GM12878 (cell line): ENCODE results near the gene CRAMP1. TPM values are rescaled to one million over a fixed set of nuclear protein-coding genes. Genes with fewer than 3 reads are reported as not detected.

ENCODE experiments used
- ATAC-seq: fragments of 200-7000 bp; cut with Tn5 transposase; 3 replicates; pipeline ENCODE4 v1.9.1; 2020; ENCODE audit warnings: mild to moderate bottlenecking, moderate library complexity
- BruUV-seq: library from RNA; stranded (reverse); fragments of 400-500 nt; replicated peaks from 2 replicates; lab custom pipeline; 2021; lab: Mats Ljungman, UMichigan
- CTCF ChIA-PET: fragments of 300-600 bp; sonication (Branson Sonifier 250); formaldehyde crosslinking; extraction: SDS; loops from one replicate; lab custom pipeline; 2021; ENCODE audit warnings: inconsistent platforms; lab: Yijun Ruan, JAX
- POLR2A ChIA-PET: fragments of 350-600 bp; formaldehyde crosslinking; extraction: SDS; loops from one replicate; lab custom pipeline; 2021; ENCODE audit warnings: inconsistent platforms; lab: Charles Lee
- RAD21 ChIA-PET: fragments of 300-600 bp; sonication (Branson Sonifier 250); formaldehyde crosslinking; loops from one replicate; lab custom pipeline; 2023; ENCODE audit warnings: antibody characterized with exemption; ENCODE audit not compliant: unreplicated experiment; lab: Charles Lee
- SMC1A ChIA-PET: fragments of 300-600 bp; sonication (Branson Sonifier 250); formaldehyde crosslinking; loops from one replicate; lab custom pipeline; 2023; ENCODE audit not compliant: unreplicated experiment, uncharacterized antibody; lab: Charles Lee
- DNase-seq: peaks from one replicate; pipeline ENCODE4 v3.0.0-alpha.2; 2011; ENCODE audit warnings: low read depth, low spot score
- FAIRE-seq: peaks from 3 replicates; lab custom pipeline; 2011; peaks lifted over from hg19 to GRCh38; lab: Jason Lieb, UNC
- H2AFZ ChIP-seq: 2 replicates; pipeline ENCODE4 v1.6.0; 2011; ENCODE audit warnings: low read depth, low read length, control low read depth; ENCODE audit not compliant: control insufficient read depth
- H3K27ac ChIP-seq: 2 replicates; pipeline ENCODE4 v1.5.1; 2011; ENCODE audit warnings: control low read depth; ENCODE audit not compliant: control insufficient read depth, insufficient read depth
- H3K27me3 ChIP-seq, 2 experiments: replicated peaks in 1 of 2; 2 replicates each; pipeline versions ENCODE4 v1.6.0 to v1.6.1; 2011; ENCODE audit warnings: low read length in 1 of 2; ENCODE audit not compliant: control insufficient read depth in 2 of 2, insufficient read depth in 2 of 2
- H3K36me3 ChIP-seq, 2 experiments: 2 replicates each; pipeline ENCODE4 v1.5.1; 2011; ENCODE audit warnings: low read length in 1 of 2; ENCODE audit not compliant: control insufficient read depth in 2 of 2, insufficient read depth in 2 of 2
- H3K4me1 ChIP-seq: 2 replicates; pipeline ENCODE4 v1.6.1; 2011; ENCODE audit warnings: mild to moderate bottlenecking, low read length, moderate library complexity, mixed read lengths; ENCODE audit not compliant: control insufficient read depth, insufficient read depth
- H3K4me2 ChIP-seq: 2 replicates; pipeline ENCODE4 v1.6.0; 2011; ENCODE audit warnings: control low read depth; ENCODE audit not compliant: control insufficient read depth, insufficient read depth
- H3K4me3 ChIP-seq: fragments of 200-600 bp; sonication (generic); 2 replicates; pipeline ENCODE4 v1.5.1; 2016
- H3K79me2 ChIP-seq: 2 replicates; pipeline ENCODE4 v1.6.0; 2011; ENCODE audit warnings: low read length; ENCODE audit not compliant: control insufficient read depth, insufficient read depth
- H3K9ac ChIP-seq: 2 replicates; pipeline ENCODE4 v1.8.0; 2011; ENCODE audit warnings: low read length, control low read depth, mixed read lengths; ENCODE audit not compliant: control insufficient read depth, insufficient read depth
- H3K9me3 ChIP-seq: replicated peaks from 3 replicates; pipeline ENCODE4 v1.5.1; 2011; ENCODE audit warnings: mild to moderate bottlenecking, low read length; ENCODE audit not compliant: control insufficient read depth, insufficient read depth
- H4K20me1 ChIP-seq: 2 replicates; pipeline ENCODE4 v1.6.0; 2011; ENCODE audit not compliant: control insufficient read depth, insufficient read depth
- ATF2 ChIP-seq: IDR thresholded peaks from 2 replicates; pipeline ENCODE4 v1.6.1; 2012; ENCODE audit warnings: low read length, inconsistent platforms
- BCL11A ChIP-seq: IDR thresholded peaks from 2 replicates; pipeline ENCODE4 v1.6.1; 2011; ENCODE audit warnings: low read depth, low read length
- BCL3 ChIP-seq: IDR thresholded peaks from 2 replicates; pipeline ENCODE4 v1.6.1; 2011; ENCODE audit warnings: borderline replicate concordance, low read depth, mild to moderate bottlenecking, moderate library complexity, low read length; ENCODE audit not compliant: insufficient read depth, poor library complexity, severe bottlenecking
- HCFC1 ChIP-seq: fragments of 150-350 bp; IDR thresholded peaks from 2 replicates; pipeline ENCODE4 v1.6.1; 2014; ENCODE audit warnings: low read length
- MEF2B ChIP-seq: fragments of 450-650 bp; IDR thresholded peaks from 2 replicates; pipeline ENCODE4 v1.6.1; 2018; ENCODE audit warnings: mild to moderate bottlenecking, moderate library complexity; ENCODE audit not compliant: partially characterized antibody, poor library complexity, severe bottlenecking
- MTA3 ChIP-seq: IDR thresholded peaks from 2 replicates; pipeline ENCODE4 v1.6.1; 2012; ENCODE audit warnings: low read length, inconsistent platforms, borderline replicate concordance
- MXI1 ChIP-seq: fragments of 150-350 bp; IDR thresholded peaks from 2 replicates; pipeline ENCODE4 v1.6.1; 2011; ENCODE audit warnings: low read depth, mild to moderate bottlenecking, inconsistent platforms, low read length, improper control_type of control experiment
- POU2F2 ChIP-seq: IDR thresholded peaks from 3 replicates; pipeline ENCODE4 v1.6.1; 2011; ENCODE audit warnings: low read depth, mild to moderate bottlenecking, low read length, borderline replicate concordance
- RAD51 ChIP-seq: fragments of 450-650 bp; IDR thresholded peaks from 2 replicates; pipeline ENCODE4 v1.6.1; 2016; ENCODE audit warnings: moderate library complexity, mild to moderate bottlenecking, inconsistent platforms
- RCOR1 ChIP-seq: conservative IDR thresholded peaks from 2 replicates; pipeline ENCODE4 v1.6.1; 2012; ENCODE audit warnings: low read depth, low read length, improper control_type of control experiment
- SMAD5 ChIP-seq: IDR thresholded peaks from 2 replicates; pipeline ENCODE4 v1.6.1; 2016; ENCODE audit warnings: antibody characterized with exemption, low read depth
- SUZ12 ChIP-seq: fragments of 200-600 bp; sonication (generic); IDR thresholded peaks from one replicate; pipeline ENCODE4 v1.6.1; 2018; ENCODE audit warnings: antibody characterized with exemption, mild to moderate bottlenecking; ENCODE audit not compliant: unreplicated experiment
- ZBTB11 ChIP-seq: fragments of 450-650 bp; formaldehyde crosslinking; IDR thresholded peaks from 2 replicates; pipeline ENCODE4 v1.5.0; 2022; ENCODE audit warnings: mild to moderate bottlenecking, missing genetic modification characterization
- WGBS: methylation state at CpG from one replicate; pipeline ENCODE4 v1.1.6; 2016; ENCODE audit warnings: low lambda C conversion rate; ENCODE audit not compliant: insufficient replicate concordance, insufficient coverage; ENCODE audit errors: missing lambda C conversion rate; 5-methylcytosine and 5-hydroxymethylcytosine counted together
- in situ Hi-C: fragments of 300-500 bp; cut with MboI; formaldehyde crosslinking; loops from 9 replicates; pipeline ENCODE4 v1.14.3; 2018; ENCODE audit warnings: mixed read lengths
- intact Hi-C: fragments of 100-400 bp; cut with micrococcal nuclease; formaldehyde crosslinking; loops from one replicate; pipeline ENCODE4 v1.14.2; 2022; ENCODE audit not compliant: unreplicated experiment
- polyA plus RNA-seq, 11 experiments: library from polyadenylated mRNA; depleted of rRNA in 4 of 11; unstranded in 6 of 11; stranded (reverse) in 5 of 11; fragments of >200 nt; fragmentation: Nextera tagmentation in 4 of 11; fragmentation: Illumina TruSeq in 1 of 11; extraction: Ambion mirVana in 4 of 11; extraction: Trizol in 1 of 11; gene quantifications; 1 replicate in 1 of 11; 2 replicates in 10 of 11; pipeline versions ENCODE4 v1.2.1 to v1.2.3, GENCODE V29; 2011 to 2016; ENCODE audit warnings: inconsistent platforms in 2 of 11, missing spikeins in 2 of 11, low read depth in 1 of 11
- total RNA-seq, 4 experiments: library from RNA; depleted of rRNA in 3 of 4; stranded (reverse); fragments of >200 nt in 3 of 4; fragmentation: Illumina TruSeq in 1 of 4; extraction: Trizol in 1 of 4; gene quantifications; 2 replicates each; pipeline versions ENCODE4 v1.2.1 to v1.2.3, GENCODE V29; 2013 to 2021
- TF ChIP-seq, protein P1 (sequence below): fragments of 450-650 bp; IDR thresholded peaks from 2 replicates; pipeline ENCODE4 v1.6.1; 2017; ENCODE audit warnings: antibody characterized with exemption, mild to moderate bottlenecking, moderate library complexity
- TF ChIP-seq, protein P2 (sequence below): IDR thresholded peaks from 2 replicates; pipeline ENCODE4 v1.6.1; 2012; ENCODE audit warnings: low read depth, low read length, improper control_type of control experiment

Gene CRAMP1
- total and polyA plus RNA-seq, 10 of the 15 experiments (the other 5 are each of a cell fraction or from before 2014, with no cell fraction given) = 0.37 to 9.8 (median 3.9) TPM

- Histone ChIP-seq H4K20me1 (no peaks in the 10 kb centered on the region; the same call in 1 of the 2 replicates), H3K4me2 (peak overlapping the region; percentile 82), H2AFZ (no peak overlapping the region), H3K4me1 (peaks cover 32% of the 10 kb centered on the region), H3K4me3 (no peak overlapping the region), H3K9me3 (no peaks in the 10 kb centered on the region), H3K9ac (no peak overlapping the region), H3K36me3 (peaks cover 4 to 5% of the 10 kb centered on the region in 2 experiments; a peak in 2 of 4 replicates), H3K27me3 (no peaks in the 10 kb centered on the region), H3K27ac (no peak overlapping the region), H3K79me2 (peaks cover under 1% of the 10 kb centered on the region; the same call in 1 of the 2 replicates)
- no peak for ATAC-seq
- FAIRE-seq = no peak
- ChIA-PET CTCF (no interaction called here), SMC1A (no interaction called here), RAD21 (no interaction called here), POLR2A (interaction anchor here (0.6 kb wide), 1 partner anchor 10 kb away, joined by 3 read pairs; no protein-coding TSS in a partner anchor)
- in situ Hi-C loops = no loop called here
- 65% methylated on average over 15 of the region's 15 CpGs for WGBS
- intact Hi-C loops = no loop called here
- BruUV-seq = no TSS peak
- no peak for DNase-seq
- TF ChIP-seq MXI1 (no peak), BCL11A (no peak), ATF2 (no peak), SMAD5 (no peak), ZBTB11 (no peak), MTA3 (no peak), POU2F2 (no peak), MEF2B (no peak), SUZ12 (no peak), RAD51 (no peak), RCOR1 (no peak), BCL3 (no peak), HCFC1 (no peak)
- TF ChIP-seq, protein P1, sequence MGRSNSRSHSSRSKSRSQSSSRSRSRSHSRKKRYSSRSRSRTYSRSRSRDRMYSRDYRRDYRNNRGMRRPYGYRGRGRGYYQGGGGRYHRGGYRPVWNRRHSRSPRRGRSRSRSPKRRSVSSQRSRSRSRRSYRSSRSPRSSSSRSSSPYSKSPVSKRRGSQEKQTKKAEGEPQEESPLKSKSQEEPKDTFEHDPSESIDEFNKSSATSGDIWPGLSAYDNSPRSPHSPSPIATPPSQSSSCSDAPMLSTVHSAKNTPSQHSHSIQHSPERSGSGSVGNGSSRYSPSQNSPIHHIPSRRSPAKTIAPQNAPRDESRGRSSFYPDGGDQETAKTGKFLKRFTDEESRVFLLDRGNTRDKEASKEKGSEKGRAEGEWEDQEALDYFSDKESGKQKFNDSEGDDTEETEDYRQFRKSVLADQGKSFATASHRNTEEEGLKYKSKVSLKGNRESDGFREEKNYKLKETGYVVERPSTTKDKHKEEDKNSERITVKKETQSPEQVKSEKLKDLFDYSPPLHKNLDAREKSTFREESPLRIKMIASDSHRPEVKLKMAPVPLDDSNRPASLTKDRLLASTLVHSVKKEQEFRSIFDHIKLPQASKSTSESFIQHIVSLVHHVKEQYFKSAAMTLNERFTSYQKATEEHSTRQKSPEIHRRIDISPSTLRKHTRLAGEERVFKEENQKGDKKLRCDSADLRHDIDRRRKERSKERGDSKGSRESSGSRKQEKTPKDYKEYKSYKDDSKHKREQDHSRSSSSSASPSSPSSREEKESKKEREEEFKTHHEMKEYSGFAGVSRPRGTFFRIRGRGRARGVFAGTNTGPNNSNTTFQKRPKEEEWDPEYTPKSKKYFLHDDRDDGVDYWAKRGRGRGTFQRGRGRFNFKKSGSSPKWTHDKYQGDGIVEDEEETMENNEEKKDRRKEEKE = no peak
- TF ChIP-seq, protein P2, sequence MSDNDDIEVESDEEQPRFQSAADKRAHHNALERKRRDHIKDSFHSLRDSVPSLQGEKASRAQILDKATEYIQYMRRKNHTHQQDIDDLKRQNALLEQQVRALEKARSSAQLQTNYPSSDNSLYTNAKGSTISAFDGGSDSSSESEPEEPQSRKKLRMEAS = no peak
Measured at GRCh38 chr16:1619976-1620375, 7.8 kb downstream of the CRAMP1 start.
